SKM-1 treated with dmso at 0.1 percent for 144 hours (cell line): ENCODE data around the gene BCL2L1.

Experiments used
- DNase-seq: peaks from one replicate; lab custom pipeline; 2025; ENCODE audit not compliant: unreplicated experiment; lab: John Stamatoyannopoulos, UW

The BCL2L1 gene

DNA sequence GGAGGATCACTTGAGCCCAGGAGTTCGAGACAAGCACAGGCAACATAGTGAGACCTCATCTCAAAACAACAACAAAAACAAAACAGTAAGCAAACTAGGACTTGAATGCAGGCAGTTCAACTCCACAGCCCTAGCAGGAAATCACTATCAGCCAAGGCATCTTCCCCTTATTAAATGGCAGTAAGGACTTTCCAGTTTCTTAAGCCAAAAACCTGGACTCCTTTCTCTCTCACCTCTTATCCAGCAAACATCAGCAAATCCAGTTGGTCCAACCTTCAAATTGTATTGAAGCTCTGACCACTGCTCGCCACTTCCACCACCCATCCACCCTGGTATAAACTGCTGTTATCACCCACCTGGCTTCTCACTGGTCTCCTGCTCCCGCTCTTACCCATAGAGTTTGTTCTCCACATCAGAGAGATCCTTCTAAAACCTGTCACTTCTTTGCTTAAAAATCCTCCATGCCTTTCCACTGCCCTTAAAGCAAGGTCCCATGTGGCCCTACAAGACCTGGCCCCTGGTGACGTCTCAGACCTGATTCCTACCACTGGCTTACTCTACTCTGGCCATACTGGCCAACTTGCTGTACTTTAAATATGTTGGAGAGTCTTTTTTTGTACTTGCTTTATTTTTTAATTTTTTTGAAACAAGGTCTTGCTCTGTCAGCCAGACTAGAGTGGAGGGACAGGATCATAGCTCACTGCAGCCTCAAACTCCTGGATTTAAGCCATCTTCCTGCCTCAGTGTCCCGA is 27.6 kb downstream of the BCL2L1 start:
- no peak for DNase-seq

GRCh38 chr20:31693987-31694661 is 28.5 kb downstream of the BCL2L1 start:
- no peak for DNase-seq

DNA sequence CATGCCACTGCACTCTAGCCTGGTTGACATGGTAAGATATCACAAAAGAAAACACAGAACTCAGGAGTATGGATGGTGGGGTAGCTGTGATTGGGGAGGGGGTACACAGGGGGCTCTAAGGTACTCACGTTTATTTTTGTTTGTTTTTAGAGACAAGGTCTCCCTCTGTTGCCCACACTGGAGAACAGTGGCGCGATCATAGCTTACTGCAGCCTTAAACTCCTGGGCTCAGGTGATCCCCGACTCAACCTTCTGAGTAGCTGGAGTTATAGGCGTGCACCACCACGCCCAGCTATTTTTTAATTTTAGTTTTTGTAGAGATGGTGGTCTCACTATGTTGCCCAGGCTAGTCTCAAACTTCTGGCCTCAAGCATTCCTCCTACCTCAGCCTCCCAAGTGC is 29.3 kb downstream of the BCL2L1 start:
- no peak for DNase-seq

- no peak for DNase-seq
Observed at GRCh38 chr20:31691646-31692275, 30.9 kb downstream of the BCL2L1 start.

- no peak for DNase-seq
Observed at GRCh38 chr20:31690124-31690666, 32.5 kb downstream of the BCL2L1 start.

- DNase-seq: no peak
Observed at GRCh38 chr20:31689141-31689540, 33.5 kb downstream of the BCL2L1 start.

DNA sequence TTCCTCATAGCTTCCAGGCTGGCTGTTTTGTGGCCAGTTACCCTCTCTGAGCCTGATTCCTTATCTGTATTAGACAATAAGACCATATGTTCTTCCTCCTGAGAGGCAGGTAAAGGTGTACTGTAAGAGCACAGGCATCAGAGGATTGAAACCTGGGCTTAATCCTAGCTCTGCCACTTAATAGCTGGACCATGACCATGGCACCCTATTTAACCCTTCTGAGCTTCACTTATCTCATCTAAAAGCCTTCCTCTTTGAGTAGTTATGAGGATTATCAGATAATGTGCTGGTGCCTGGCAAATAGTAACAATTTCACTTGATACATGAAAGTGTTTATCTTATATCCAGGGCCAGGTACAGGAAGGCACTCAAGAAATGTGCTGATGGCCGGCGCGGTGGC is 34.9 kb downstream of the BCL2L1 start:
- no peak for DNase-seq

- DNase-seq: no peak
Observed at GRCh38 chr20:31685853-31686643, 36.6 kb downstream of the BCL2L1 start.

GRCh38 chr20:31684153-31685015 is 38.3 kb downstream of the BCL2L1 start:
- no peak for DNase-seq

DNA sequence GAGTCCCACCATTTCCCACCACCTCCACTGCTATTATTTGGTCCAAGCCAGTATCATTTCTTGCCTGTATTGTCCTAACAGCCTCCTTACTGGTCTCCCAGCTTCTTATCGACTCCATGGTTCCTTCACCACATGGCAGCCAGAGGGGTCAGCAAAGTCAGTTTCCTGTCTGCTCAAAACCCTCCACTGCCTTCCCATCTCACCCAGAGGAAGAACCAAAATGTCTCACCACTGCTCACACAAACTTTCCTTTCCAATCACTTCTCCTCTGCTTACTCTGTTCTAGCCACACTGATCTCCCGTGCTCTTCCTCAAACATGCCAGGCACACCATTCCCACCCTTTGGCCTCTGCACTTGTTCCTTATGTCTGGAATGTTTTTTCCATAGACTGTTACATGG is 39.7 kb downstream of the BCL2L1 start:
- DNase-seq: no peak

DNA sequence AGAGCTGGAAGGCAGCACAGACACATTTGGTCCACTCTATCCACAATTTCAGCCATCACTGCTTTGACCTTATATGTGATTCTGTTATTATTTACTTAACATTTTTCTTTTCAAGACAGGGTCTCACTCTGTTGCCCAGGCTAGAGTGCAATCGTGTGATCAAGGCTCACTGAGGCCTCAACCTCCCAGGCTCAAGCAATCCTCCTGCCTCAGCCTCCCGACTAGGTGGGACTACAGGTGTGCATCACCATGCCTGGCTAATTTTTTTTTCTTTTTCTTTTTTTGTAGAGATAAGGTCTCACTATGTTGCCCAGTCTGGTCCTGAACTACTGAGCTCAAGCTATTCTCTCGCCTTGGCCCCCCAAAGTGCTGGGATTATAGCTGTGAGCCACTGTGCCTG is 40.3 kb downstream of the BCL2L1 start:
- DNase-seq: no peak

GRCh38 chr20:31681769-31682168 is 40.9 kb downstream of the BCL2L1 start:
- no peak for DNase-seq

DNA sequence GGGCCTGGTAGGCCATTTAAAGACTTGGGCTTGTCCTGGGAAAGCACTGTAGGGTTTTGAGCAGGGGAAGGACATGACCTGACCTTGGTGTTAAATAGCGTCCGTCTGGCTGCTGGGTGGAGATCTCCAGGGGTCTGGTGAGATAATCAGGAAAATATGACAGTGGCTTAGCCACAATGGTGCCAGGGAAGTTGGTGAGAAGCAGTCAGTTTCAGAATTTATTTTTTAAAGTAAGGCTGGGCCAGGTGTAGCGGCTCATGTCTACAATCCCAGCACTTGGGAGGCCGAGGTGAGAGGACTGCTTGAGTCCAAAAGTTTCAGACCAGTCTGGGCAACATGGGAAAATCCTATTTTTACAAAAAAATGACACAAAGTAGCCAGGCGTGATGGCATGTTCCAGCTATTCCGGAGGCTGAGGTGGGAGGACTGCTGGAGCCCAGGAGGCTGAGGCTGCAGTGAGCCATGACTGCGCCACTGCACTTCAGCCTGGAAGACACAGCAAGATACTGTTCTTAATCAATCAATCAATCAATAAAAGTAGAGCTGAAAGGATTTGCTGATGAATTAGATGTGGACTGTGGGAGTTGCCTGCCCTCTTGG is 41.4 kb downstream of the BCL2L1 start:
- DNase-seq: no peak

- DNase-seq: no peak
Observed at GRCh38 chr20:31680286-31681127, 42.2 kb downstream of the BCL2L1 start.

- no peak for DNase-seq
Observed at GRCh38 chr20:31679357-31680285, 43.0 kb downstream of the BCL2L1 start.

DNA sequence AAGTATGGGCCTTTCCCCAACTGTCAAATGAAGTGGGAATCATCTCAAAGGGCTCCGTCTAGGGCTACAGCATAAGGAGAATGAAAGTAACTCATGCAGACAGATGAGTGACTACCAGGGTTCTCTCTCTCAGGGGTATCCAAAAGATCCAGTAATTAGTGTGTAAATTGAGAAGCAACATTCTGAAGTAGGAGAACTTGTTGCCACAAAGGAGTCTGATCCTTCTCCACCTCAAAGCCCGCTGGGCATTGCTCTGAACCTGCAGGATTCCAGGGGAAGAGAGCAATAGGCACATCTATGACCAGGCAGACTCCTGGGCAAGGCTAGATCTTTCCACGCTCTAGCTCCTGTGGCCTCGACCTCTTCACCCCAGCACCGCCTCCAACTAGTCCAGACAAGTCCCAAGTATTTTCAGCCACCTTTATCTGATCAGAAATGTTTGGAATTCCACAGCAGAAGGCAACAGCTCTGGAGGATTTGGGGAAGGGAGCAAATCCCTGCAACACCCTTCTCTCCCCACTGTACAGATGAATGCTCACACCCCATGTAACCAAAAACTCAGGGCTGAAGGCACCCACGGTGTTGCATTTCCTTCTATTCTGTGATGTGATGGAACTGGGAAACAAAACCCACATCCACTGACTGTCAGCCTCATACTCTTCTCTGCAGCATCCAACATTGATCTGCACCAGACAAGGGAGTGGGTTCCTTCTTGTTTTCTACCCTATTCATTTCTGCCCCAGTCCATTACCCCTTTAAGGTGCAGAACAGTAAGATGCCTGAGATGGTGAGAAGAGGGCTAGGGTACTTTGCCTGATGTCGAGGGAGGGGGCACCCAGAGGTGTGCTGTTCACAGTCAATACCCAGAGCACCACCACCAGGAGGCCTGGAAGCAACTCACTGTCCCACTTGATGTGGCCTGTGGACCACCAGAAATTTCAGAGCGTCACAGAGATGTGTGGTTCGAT is 44.0 kb downstream of the BCL2L1 start:
- DNase-seq: no peak
